GM19351 (cell line): ENCODE results near the gene TPD52L1.

Source experiments
- ATAC-seq: cut with Tn5 transposase; IDR thresholded peaks from one replicate; pipeline ENCODE4 v1.9.1; 2021; ENCODE audit warnings: mild to moderate bottlenecking, moderate library complexity; ENCODE audit not compliant: unreplicated experiment

Gene TPD52L1

GRCh38 chr6:125236536-125237327 lies 83.2 kb downstream of the TPD52L1 start:
- no peak for ATAC-seq

GRCh38 chr6:125237764-125238163 lies 84.2 kb downstream of the TPD52L1 start:
- no peak for ATAC-seq

- no peak for ATAC-seq
These were observed 91.5 kb downstream of the TPD52L1 start for GRCh38 chr6:125245109-125245508.

DNA sequence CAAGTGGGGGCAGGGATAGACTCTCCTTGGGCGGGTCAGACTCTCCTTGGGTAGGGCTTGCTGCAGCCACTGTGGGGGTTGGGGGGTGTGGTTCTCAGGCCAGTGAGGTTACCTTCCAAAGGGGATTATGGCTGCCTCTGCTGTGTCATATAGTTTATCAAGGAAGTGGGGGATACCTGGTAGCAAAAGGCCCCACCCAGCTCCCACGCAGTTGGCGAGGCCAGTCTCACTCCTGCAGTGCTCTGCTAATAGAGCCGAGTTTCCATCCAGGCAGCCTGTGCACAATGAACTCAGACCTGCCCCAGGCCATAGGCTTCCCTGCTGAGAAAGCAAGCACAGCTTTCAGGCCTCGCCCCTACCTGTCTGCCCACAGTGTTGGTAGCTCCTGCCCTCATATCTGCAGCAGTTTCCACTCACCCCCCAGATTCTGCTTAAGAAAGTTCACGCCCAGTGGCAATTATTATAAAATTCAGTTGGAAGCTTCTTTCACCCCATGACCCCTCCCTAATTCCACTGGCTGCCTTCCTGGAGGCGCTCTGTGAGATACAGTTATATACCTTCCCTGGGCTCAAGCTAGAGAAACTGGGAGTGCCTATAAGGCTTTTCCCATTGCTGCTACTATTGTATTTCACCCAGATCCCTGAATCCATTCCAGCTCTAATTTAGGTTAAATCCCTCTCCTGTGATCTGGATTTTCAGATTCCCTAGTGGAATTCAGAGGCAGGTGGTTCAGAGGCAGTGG lies 92.1 kb downstream of the TPD52L1 start:
- no peak for ATAC-seq

DNA sequence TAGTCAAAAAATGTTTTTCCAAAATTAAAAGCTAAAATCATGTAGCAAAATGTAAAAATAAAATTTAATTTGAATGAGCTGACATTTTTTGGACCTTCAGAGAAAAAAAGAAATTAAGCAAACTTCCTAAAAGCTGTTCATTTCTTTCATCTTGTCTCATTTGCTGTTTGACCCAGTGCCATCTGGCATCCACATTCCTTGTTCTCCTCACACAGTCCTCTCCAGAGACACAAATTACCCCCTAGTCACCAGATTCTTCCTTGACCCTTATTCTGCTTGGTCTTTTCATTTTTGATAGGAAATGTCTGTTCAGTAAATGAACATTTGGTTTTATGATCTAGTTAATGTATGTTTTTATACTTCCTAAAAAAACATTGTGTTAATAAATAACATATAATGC lies 93.0 kb downstream of the TPD52L1 start:
- ATAC-seq, result no peak

GRCh38 chr6:125248136-125248535 lies 94.6 kb downstream of the TPD52L1 start:
- ATAC-seq, result no peak

- no peak for ATAC-seq
These were observed 96.9 kb downstream of the TPD52L1 start for GRCh38 chr6:125250511-125250910.

DNA sequence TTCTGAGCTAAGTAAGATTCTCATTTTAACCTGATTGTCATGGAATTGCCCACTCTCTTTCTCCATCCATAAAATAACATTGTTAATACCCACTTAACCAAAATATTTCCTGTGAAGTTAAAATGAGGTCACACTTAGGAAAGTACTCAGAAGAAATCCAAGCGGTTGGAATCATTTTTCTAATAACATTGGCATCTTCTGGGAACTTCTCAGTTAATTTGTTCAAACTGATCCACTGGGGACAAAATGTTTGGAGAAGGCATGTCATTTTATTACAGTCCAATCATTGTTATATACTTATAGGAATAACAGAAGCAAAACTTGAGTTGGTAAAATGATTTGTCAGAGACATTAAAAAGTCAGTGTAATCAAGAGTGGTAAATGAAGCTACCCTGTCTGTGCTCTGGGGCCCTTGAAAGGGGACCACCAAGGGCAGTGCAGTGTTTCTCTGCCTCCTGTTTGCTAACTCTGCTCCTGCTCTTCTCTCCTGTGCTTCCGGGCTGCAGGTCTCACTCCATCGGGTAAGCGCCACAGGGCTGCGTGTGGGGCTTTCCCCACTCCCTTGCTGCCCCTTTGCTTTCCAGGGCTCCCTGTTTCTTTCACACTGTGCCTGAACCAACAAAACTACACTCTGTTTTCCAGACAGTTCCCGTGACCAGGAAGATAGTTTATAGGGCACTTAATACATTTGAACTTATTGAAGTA lies 98.1 kb downstream of the TPD52L1 start:
- no peak for ATAC-seq

DNA sequence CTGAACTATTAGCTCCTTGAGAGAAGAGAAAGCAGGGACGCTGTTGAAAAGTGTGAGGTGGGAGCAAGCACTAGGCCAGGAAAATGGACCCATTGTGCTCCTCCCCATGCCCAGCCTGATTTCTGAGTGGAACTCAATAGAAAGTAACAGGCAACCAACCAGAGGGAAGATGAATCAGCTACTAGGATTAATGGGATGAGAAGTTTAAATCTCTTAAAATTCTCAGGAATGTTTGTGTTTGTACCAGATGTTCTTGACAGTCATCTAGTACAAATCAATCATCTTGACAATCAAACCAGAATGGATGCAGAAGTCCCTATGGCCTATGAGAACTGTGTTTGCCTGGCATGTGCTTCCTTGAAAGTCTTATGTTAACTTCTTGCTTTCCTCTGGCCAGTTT lies 99.3 kb downstream of the TPD52L1 start:
- ATAC-seq, result no peak

GRCh38 chr6:125253881-125254280 lies 100.3 kb downstream of the TPD52L1 start:
- ATAC-seq, result no peak

GRCh38 chr6:125254321-125254720 lies 100.7 kb downstream of the TPD52L1 start:
- ATAC-seq, result no peak

DNA sequence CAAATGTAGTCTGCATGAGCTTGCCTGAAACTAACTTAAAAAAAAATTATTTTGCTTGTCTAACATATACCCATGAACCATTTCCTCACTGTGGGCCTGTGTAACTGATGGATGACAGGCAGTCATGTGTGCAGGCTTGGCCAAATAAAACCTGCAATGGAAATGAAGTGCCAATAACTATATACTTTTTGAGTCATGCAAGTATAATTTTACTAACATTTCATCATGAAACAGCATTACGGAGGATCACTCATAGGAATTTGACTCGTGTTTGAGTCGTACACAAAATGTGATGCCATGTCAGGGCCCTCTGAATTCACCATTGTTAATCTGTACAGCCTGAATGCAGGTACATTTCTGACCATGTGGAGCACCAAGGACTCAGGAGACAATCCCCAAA lies 101.6 kb downstream of the TPD52L1 start:
- ATAC-seq, result no peak

DNA sequence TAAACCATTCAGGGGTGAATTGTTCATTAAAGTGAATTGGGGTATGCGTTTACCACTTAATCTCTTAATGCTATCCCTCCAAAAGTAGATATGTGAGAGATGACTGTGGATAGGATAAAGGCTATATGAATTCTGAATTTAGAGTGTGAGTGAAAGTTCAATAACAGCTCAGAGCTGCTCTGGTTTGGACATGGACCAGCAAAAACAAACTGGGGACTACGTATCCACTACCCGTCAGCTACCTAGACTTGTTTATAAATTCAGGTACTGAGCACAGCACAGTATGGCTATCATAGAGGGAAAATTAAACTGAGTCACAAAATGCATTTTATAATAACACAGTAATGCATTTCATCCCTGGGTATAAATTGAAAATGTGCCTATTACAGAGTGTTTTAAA lies 103.8 kb downstream of the TPD52L1 start:
- ATAC-seq, result no peak

DNA sequence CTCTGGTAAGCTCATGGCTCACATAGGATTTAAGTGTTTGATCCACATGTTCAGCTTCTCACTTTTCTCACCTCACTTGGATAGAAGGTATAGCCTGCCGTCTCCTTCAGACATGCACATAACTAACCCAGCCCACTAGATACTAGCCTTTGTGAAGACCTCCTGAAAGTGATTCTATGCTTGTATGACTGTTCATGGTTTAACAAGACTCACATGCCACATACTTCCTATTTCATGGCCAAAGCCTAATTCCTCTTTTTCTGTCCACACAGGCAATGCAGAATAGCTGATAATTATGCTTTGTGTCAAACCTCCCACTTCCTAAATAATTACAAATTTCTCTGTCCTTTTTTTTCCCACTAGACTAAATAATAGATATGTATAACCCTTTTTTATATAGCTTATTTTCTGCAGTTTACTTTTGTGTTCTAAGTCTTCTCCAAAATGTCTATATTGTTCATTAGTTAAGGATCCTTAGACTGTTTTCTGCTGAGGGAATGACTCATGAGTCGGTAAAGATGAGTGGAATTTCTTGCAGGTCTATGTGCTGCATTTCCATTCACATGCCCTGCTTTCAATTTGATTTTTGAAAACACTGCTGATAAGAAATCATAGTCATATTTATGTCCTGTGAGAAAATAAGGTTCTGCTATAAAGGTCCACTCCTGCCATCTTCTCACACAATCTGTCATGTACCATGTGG lies 105.2 kb downstream of the TPD52L1 start:
- peak; percentile 85 for ATAC-seq

- no peak for ATAC-seq
These were observed 105.8 kb downstream of the TPD52L1 start for GRCh38 chr6:125259354-125259736.

DNA sequence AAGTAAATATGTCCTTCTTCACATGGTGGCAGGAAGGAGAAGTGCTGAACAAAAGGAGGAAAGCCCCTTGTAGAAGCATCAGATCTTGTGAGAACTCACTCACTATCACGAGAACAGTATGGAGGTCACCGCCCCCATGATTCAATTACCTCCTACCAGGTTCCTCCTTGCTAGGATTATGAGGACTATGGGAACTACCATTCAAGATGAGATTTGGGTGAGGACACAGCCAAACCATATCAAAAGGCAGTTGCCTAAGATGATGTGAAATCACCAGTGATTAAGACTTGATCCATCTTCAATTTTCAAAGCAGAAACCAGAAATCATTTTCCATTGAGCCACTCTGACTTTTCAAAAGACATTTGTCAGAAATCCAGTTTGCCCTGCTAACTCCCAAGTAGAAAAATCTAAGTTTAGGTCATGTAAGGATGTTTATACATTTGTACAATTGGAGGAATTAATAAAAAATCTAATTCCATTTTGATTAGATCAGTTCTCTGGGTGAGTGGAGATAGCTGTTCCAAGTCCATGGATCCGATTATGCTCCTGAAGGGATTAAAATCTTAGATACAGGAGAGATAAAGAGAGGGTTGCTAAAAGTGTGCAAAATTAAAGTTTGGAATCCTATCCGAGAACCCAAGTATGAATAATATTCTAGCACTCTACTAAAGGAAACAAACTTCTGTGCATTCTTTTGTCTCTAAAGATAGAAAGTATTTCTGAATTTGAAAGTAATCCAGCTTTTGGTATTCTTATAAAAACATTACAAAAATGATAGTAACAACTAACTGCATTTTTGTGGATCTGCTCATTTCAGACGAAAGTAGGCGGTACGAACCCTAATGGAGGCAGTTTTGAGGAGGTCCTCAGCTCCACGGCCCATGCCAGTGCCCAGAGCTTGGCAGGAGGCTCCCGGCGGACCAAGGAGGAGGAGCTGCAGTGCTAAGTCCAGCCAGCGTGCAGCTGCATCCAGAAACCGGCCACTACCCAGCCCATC lies 108.7 kb downstream of the TPD52L1 start:
- no peak for ATAC-seq

DNA sequence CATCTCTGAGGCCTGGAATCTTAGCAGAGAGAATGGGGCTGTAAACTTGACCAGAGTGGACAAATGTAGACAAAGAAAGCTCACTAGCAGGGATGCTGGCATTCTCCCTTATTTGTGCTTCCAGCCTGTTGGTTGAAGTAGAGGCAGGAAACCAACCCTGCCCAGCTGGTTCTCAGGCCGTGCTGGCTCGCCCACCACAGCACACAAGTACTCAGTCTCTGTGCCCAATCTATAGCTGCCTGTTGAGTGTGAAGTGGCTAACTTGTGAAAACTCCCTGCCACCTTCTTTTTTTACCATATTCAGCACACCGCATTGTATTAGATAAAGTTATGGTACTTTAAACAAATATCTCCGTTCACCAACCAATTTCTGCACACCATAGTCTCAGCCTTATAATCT lies 110.9 kb downstream of the TPD52L1 start:
- no peak for ATAC-seq

GRCh38 chr6:125267806-125268523 lies 114.4 kb downstream of the TPD52L1 start:
- ATAC-seq, result no peak

- no peak for ATAC-seq
These were observed 115.2 kb downstream of the TPD52L1 start for GRCh38 chr6:125268765-125269164.
